Measurements from ENCODE around the gene B3GALNT2.
"Not testable (repeated sequence)": the region's sequence is repeated elsewhere in the genome, so short reads cannot be mapped to it uniquely, and the experiment has no call there.

Gene B3GALNT2

GRCh38 chr1:235503403-235504121 lies 690 bp downstream of the B3GALNT2 start:
- no peak for DNase-seq

- no peak for DNase-seq
Measured at GRCh38 chr1:235502601-235503402, 1.4 kb downstream of the B3GALNT2 start.

GRCh38 chr1:235500971-235501540 lies 3.2 kb downstream of the B3GALNT2 start:
- DNase-seq = no peak

GRCh38 chr1:235495551-235495950 lies 8.7 kb downstream of the B3GALNT2 start:
- DNase-seq = no peak

GRCh38 chr1:235495030-235495429 lies 9.2 kb downstream of the B3GALNT2 start:
- no peak for DNase-seq

GRCh38 chr1:235494531-235494930 lies 9.7 kb downstream of the B3GALNT2 start:
- DNase-seq = no peak

- no peak for DNase-seq
Measured at GRCh38 chr1:235491644-235492043, 12.6 kb downstream of the B3GALNT2 start.

GRCh38 chr1:235486321-235486720 lies 17.9 kb downstream of the B3GALNT2 start:
- DNase-seq = no peak

- no peak for DNase-seq
Measured at GRCh38 chr1:235485558-235485957, 18.7 kb downstream of the B3GALNT2 start.

GRCh38 chr1:235483090-235483489 lies 21.2 kb downstream of the B3GALNT2 start:
- DNase-seq = no peak

GRCh38 chr1:235473806-235474205 lies 30.4 kb downstream of the B3GALNT2 start:
- DNase-seq = no peak

GRCh38 chr1:235470741-235471439 lies 33.4 kb downstream of the B3GALNT2 start:
- DNase-seq = no peak

- not testable (repeated sequence) for DNase-seq
Measured at GRCh38 chr1:235469897-235470296, 34.4 kb downstream of the B3GALNT2 start.

- DNase-seq = no peak
Measured at GRCh38 chr1:235468970-235469369, 35.3 kb downstream of the B3GALNT2 start.

- DNase-seq = no peak
Measured at GRCh38 chr1:235468004-235468403, 36.2 kb downstream of the B3GALNT2 start.

- no peak for DNase-seq
Measured at GRCh38 chr1:235465066-235465465, 39.2 kb downstream of the B3GALNT2 start.

GRCh38 chr1:235462832-235463231 lies 41.4 kb downstream of the B3GALNT2 start:
- not testable (repeated sequence) for DNase-seq

- no peak for DNase-seq
Measured at GRCh38 chr1:235461954-235462353, 42.3 kb downstream of the B3GALNT2 start.

- DNase-seq = no peak
Measured at GRCh38 chr1:235460770-235461169, 43.5 kb downstream of the B3GALNT2 start.

GRCh38 chr1:235457856-235458255 lies 46.4 kb downstream of the B3GALNT2 start:
- not testable (repeated sequence) for DNase-seq

- no peak for DNase-seq
Measured at GRCh38 chr1:235455823-235456222, 48.4 kb downstream of the B3GALNT2 start.

- DNase-seq = no peak
Measured at GRCh38 chr1:235455097-235455496, 49.2 kb downstream of the B3GALNT2 start.

- DNase-seq = no peak
Measured at GRCh38 chr1:235454021-235454420, 50.2 kb downstream of the B3GALNT2 start.
